GM12872 (cell line): Measurements from ENCODE around the gene ZNF469.

Source experiments
- CTCF ChIP-seq: IDR thresholded peaks from 3 replicates; pipeline ENCODE4 v1.5.1; 2011; ENCODE audit warnings: low read depth, mild to moderate bottlenecking, low read length, moderate library complexity; ENCODE audit not compliant: insufficient read depth

Gene ZNF469

DNA sequence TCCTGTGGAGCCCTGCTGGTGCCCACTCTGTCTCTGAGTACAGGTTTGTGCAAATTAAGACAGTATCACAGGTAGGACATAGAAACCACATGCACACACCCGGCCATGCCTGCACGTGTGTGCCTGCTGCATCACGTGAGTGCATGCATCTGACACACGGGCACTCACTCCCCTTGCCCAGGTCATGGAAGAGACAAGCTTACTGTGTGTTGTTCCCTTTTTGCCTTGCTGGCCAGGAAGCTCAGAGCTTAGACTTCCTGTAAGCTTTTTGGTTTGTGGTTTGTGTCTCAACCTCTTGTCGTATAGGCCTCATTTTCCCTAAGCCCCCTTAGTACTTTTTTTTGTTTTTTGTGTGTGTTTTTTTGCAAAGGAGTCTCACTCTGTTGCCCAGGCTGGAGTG, 25.0 kb downstream of the ZNF469 start:
- TF ChIP-seq CTCF, result no peak

DNA sequence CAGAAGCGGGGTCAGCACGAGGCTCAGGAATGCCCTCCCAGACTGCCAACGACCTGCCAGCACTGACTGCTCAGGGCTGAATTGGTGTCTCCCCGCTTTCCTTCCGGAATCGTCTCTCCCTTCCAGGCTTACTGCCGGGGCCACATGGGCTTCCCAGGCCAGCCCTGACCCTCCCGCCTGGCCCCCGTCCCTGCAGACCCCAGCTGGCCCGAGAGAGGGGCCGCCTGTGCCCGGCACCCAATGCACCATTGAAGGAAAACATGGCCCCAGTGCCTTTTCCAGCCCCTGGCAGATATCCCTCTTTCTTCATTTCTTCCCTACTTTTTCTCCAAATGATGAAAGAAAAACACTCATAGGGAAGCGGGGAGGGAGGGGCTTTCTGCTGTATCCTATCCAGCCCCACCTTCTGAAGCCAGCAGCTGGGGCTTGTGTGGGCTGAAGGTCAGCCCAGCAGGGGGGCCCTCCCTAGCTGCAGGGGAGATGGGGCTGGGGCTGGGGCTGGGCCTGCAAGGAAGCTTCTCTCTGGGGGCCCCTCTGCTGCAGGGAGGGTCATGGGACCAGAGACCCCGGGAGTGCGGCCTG, 25.9 kb downstream of the ZNF469 start:
- no peak for TF ChIP-seq CTCF

DNA sequence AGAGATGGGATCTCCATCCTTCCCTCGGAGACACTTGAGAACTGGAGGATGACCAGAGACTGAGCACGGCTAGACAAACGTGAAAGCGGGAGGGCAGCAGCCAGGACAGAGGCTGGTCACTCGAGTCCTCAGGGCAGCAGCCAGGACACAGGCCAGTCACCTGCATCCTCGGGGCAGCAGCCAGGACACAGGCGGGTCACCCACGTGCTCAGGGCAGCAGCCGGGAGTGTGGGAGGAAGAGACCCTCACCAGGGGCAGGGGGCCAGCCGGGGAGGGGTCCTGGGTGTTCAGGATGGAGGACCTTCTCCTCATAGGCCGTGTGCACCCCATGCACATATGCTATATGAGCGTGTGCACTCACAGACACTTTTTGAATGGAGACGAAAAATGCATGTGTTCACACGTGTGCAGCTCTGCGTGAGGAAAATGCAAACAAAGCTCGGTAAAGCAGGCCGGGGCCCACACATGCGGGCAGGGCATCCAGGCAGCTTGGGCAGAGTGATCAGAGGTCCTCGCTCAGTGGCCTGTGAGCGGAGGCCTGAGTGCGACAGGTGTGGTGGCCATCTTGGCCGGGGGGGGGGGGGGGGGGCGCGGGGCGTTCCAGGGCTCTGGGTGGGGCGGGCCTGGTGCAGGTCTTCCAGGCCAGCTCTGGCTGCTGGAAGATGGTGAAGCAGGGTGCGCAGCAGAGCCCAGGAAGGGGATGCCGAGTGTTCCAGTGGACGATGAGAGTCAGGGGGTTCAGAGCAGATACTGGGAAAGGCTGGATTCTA, 26.7 kb downstream of the ZNF469 start:
- no peak for TF ChIP-seq CTCF

DNA sequence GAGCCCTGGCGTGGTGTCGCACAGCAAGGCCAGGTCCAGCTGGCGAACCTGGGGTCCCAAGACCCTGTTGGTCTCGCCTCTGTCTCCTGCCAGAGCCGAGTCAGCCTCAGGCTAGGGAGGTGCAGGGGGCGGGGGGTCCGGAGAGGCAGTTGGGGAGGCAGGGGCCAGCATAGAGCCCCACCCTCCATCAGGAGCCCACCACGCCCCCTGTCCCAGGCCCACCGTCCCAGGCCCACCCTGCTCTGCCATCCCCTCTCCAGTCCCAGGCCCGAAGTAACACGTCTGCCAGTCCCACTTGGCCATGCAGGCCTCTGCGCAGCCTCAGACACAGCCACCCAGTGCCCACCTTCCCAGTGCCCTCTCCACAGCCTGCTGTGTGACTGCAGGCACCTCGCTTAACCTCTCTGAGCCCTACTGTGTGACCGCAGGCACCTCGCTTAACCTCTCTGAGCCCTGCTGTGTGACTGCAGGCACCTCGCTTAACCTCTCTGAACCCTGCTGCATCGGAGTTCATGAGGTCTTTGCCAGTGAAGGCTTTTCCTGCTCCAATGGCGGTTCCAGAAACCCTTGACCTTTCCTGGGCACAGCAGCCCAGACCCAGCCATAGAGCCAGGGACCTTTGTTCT, 29.3 kb downstream of the ZNF469 start:
- no peak for TF ChIP-seq CTCF

GRCh38 chr16:88412766-88413165, 30.0 kb downstream of the ZNF469 start:
- TF ChIP-seq CTCF, result no peak

DNA sequence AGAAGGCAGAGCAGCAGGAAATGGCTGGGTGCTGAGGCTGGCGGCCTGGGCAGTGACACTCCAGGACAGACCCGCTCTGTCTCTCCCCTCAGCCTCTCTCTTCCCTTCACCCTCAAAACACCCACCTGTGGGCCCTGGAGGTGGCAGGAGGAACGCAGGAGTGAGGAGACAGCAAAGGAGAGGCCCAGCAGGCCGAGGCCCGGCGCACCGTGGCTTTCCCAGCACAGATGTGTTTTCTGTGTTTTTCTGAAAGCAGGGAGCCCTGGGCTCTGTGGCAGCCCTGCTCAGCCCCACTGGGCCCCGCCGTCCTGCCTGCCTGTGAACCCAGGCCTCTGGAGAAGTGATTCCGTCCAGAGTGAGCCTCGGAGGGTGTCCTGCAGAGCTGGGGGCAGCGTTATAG, 30.5 kb downstream of the ZNF469 start:
- no peak for TF ChIP-seq CTCF

- TF ChIP-seq CTCF, result no peak
These were observed 30.9 kb downstream of the ZNF469 start for GRCh38 chr16:88413631-88414030.
